ENCODE data around the gene TMEM117.
"Not testable (repeated sequence)": the region's sequence is repeated elsewhere in the genome, so short reads cannot be mapped to it uniquely, and the experiment has no call there.

TMEM117 gene

DNA sequence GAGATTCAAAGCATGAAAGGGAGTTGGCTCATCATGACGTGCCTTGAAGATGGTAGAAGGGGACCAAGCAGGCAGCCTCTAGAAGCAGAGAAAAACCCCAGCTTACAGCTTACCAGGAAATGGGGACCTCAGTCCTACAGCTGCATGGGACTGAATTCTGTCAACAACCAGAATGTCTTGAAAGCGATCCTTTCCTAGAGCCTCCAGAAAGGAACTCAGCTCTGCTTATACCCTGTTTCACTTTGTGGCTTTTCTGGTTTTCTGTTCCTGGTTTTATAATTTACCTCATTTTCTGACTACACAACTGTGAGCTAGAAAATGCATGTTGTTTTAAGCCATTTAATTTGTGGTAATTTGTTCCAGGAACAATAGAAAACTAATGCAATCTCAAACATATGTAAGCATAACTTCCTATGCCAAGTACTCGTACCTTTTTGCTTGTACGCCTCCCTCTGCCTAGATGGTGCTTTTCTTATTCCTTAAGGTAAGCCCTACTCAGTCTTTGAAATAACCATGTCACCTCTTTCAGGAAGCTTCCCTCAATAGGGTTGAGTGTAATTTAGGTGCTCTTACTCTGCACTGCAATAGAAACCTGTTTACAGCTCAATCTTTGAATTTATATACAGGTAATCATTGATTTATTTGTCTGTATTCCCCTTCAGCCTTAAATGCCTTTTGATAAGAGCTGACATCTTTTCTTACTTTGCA lies 348.8 kb downstream of the TMEM117 start:
- no peak overlapping the region for H3K23ac ChIP-seq (ENCODE audit: low read depth, low read length, poor library complexity)
- no peak for DNase-seq (ENCODE audit: low spot score)
- no peak overlapping the region for H2BK12ac ChIP-seq (ENCODE audit: low read length)
- no peaks in the 10 kb centered on the region for H3K79me1 ChIP-seq (ENCODE audit: low read depth, low read length)
- H3K18ac ChIP-seq (ENCODE audit: low read length) = no peak overlapping the region
- peaks cover 0 to 2% of the 10 kb centered on the region in 2 donors for H3K9me3 ChIP-seq (replicated peaks in 1 of 2; ENCODE audit: control insufficient read depth in 2 of 2, insufficient read depth in 1 of 2, low read depth in 1 of 2, low read length in 2 of 2)
- no peak overlapping the region for H3K4ac ChIP-seq (ENCODE audit: low read length)
- no CpG with 5 or more reads among the region's 4 CpGs for WGBS, 2 donors (ENCODE audit: extremely low coverage in 2 of 2, insufficient read length in 2 of 2, insufficient replicate concordance in 1 of 2)
- H2BK15ac ChIP-seq (ENCODE audit: low read length) = no peak overlapping the region
- H3K4me2 ChIP-seq (ENCODE audit: insufficient read depth, low read length, poor library complexity, severe bottlenecking) = no peak overlapping the region
- no peak overlapping the region for H3K9ac ChIP-seq (ENCODE audit: low read depth, low read length, poor library complexity)
- H3K4me1 ChIP-seq (ENCODE audit: control insufficient read depth in 2 of 2, insufficient read depth in 1 of 2, low read depth in 1 of 2, low read length in 2 of 2) = no peaks in the 10 kb centered on the region
- no peaks in the 10 kb centered on the region for H3K27me3 ChIP-seq (ENCODE audit: control insufficient read depth in 3 of 3, insufficient read depth in 3 of 3, low read depth in 1 of 3, low read length in 3 of 3)
- no peak overlapping the region for H3K14ac ChIP-seq (ENCODE audit: low read length)
- H2AFZ ChIP-seq (ENCODE audit: low read length) = no peak overlapping the region
- no peak overlapping the region for H2BK120ac ChIP-seq (ENCODE audit: low read depth, low read length)
- no peak overlapping the region for H2AK5ac ChIP-seq (ENCODE audit: low read depth, low read length)
- no peak overlapping the region for H4K91ac ChIP-seq (ENCODE audit: low read depth, low read length, poor library complexity)
- no peak overlapping the region for H3K27ac ChIP-seq (replicated peaks; ENCODE audit: low read length)
- H4K8ac ChIP-seq (ENCODE audit: low read depth, low read length) = no peak overlapping the region
- H3K4me3 ChIP-seq (ENCODE audit: low read length in 2 of 2) = no peak overlapping the region
- H3K36me3 ChIP-seq (replicated peaks in 1 of 2; ENCODE audit: control insufficient read depth in 2 of 2, insufficient read depth in 2 of 2, low read length in 2 of 2) = no peaks in the 10 kb centered on the region
- no peak overlapping the region for H2BK5ac ChIP-seq (ENCODE audit: low read length)

DNA sequence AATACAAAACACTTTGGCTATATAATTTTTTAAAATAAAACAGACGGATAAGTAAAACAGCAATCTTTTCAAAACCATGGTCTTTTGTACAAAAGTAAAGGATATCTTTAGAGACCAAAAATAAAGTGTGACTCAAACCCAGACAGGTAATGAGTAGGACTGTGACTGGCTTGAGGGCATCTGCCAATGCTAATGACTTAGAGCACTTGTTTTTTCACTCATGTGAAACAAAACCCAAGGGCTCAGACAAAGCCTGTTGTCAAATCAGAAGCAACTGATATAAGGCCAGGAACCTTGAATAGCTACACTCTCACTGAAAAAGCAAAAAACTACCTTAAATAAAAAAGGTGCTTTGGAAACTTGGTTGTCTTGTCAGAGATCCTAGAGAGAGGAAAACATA lies 357.4 kb downstream of the TMEM117 start:
- H3K14ac ChIP-seq (ENCODE audit: low read length) = no peak overlapping the region
- H3K79me1 ChIP-seq (ENCODE audit: low read depth, low read length) = no peaks in the 10 kb centered on the region
- H3K36me3 ChIP-seq (replicated peaks in 1 of 2; ENCODE audit: control insufficient read depth in 2 of 2, insufficient read depth in 2 of 2, low read length in 2 of 2) = no peaks in the 10 kb centered on the region
- WGBS, 2 donors (ENCODE audit: extremely low coverage in 2 of 2, insufficient read length in 2 of 2, insufficient replicate concordance in 1 of 2) = no CpG with 5 or more reads among the region's 1 CpG
- H4K91ac ChIP-seq (ENCODE audit: low read depth, low read length, poor library complexity) = no peak overlapping the region
- H4K8ac ChIP-seq (ENCODE audit: low read depth, low read length) = no peak overlapping the region
- no peak overlapping the region for H2BK120ac ChIP-seq (ENCODE audit: low read depth, low read length)
- H3K4me1 ChIP-seq (ENCODE audit: control insufficient read depth in 2 of 2, insufficient read depth in 1 of 2, low read depth in 1 of 2, low read length in 2 of 2) = no peaks in the 10 kb centered on the region
- H3K4me3 ChIP-seq (ENCODE audit: low read length in 2 of 2) = no peak overlapping the region
- DNase-seq (ENCODE audit: low spot score) = no peak
- H2BK15ac ChIP-seq (ENCODE audit: low read length) = no peak overlapping the region
- no peak overlapping the region for H3K4ac ChIP-seq (ENCODE audit: low read length)
- H3K9ac ChIP-seq (ENCODE audit: low read depth, low read length, poor library complexity) = no peak overlapping the region
- H2BK5ac ChIP-seq (ENCODE audit: low read length) = no peak overlapping the region
- no peak overlapping the region for H3K4me2 ChIP-seq (ENCODE audit: insufficient read depth, low read length, poor library complexity, severe bottlenecking)
- no peak overlapping the region for H2AFZ ChIP-seq (ENCODE audit: low read length)
- no peak overlapping the region for H3K27ac ChIP-seq (replicated peaks; ENCODE audit: low read length)
- H3K23ac ChIP-seq (ENCODE audit: low read depth, low read length, poor library complexity) = no peak overlapping the region
- H2BK12ac ChIP-seq (ENCODE audit: low read length) = no peak overlapping the region
- no peak overlapping the region for H2AK5ac ChIP-seq (ENCODE audit: low read depth, low read length)
- H3K27me3 ChIP-seq (ENCODE audit: control insufficient read depth in 3 of 3, insufficient read depth in 3 of 3, low read depth in 1 of 3, low read length in 3 of 3) = no peaks in the 10 kb centered on the region
- no peaks in the 10 kb centered on the region for H3K9me3 ChIP-seq (replicated peaks in 1 of 2; ENCODE audit: control insufficient read depth in 2 of 2, insufficient read depth in 1 of 2, low read depth in 1 of 2, low read length in 2 of 2)
- H3K18ac ChIP-seq (ENCODE audit: low read length) = no peak overlapping the region

DNA sequence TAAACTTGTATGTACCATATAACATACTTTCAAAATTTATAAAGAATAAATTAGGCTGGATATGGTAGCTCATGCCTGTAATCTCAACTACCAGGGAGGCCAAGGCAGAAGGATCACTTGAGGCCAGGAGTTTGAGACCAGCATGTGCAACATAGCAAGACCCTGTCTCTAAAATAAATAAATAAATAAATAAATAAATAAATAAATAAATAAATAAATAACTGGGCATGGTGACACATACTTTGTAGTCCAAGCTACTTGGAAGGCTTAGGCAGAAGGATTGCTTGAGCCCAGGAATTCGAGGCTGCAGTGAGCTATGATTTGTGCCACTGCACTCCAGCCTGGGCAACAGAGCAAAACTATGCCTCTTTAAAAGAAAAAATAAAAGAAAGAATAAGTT lies 359.8 kb downstream of the TMEM117 start:
- H3K36me3 ChIP-seq (replicated peaks in 1 of 2; ENCODE audit: control insufficient read depth in 2 of 2, insufficient read depth in 2 of 2, low read length in 2 of 2); H4K91ac ChIP-seq (ENCODE audit: low read depth, low read length, poor library complexity); H3K23ac ChIP-seq (ENCODE audit: low read depth, low read length, poor library complexity); H3K4ac ChIP-seq (ENCODE audit: low read length); H4K8ac ChIP-seq (ENCODE audit: low read depth, low read length); H2AFZ ChIP-seq (ENCODE audit: low read length); H3K9ac ChIP-seq (ENCODE audit: low read depth, low read length, poor library complexity); DNase-seq (ENCODE audit: low spot score); H3K27ac ChIP-seq (replicated peaks; ENCODE audit: low read length); H2BK5ac ChIP-seq (ENCODE audit: low read length); H3K4me3 ChIP-seq (ENCODE audit: low read length in 2 of 2); H3K4me2 ChIP-seq (ENCODE audit: insufficient read depth, low read length, poor library complexity, severe bottlenecking); H2BK120ac ChIP-seq (ENCODE audit: low read depth, low read length); H2BK12ac ChIP-seq (ENCODE audit: low read length); H2AK5ac ChIP-seq (ENCODE audit: low read depth, low read length); H3K18ac ChIP-seq (ENCODE audit: low read length); H3K4me1 ChIP-seq (ENCODE audit: control insufficient read depth in 2 of 2, insufficient read depth in 1 of 2, low read depth in 1 of 2, low read length in 2 of 2); H3K79me1 ChIP-seq (ENCODE audit: low read depth, low read length); H3K27me3 ChIP-seq (ENCODE audit: control insufficient read depth in 3 of 3, insufficient read depth in 3 of 3, low read depth in 1 of 3, low read length in 3 of 3); H2BK15ac ChIP-seq (ENCODE audit: low read length); H3K9me3 ChIP-seq (replicated peaks in 1 of 2; ENCODE audit: control insufficient read depth in 2 of 2, insufficient read depth in 1 of 2, low read depth in 1 of 2, low read length in 2 of 2); H3K14ac ChIP-seq (ENCODE audit: low read length): not testable (repeated sequence)
- WGBS, 2 donors (ENCODE audit: extremely low coverage in 2 of 2, insufficient read length in 2 of 2, insufficient replicate concordance in 1 of 2) = no CpG with 5 or more reads among the region's 1 CpG

DNA sequence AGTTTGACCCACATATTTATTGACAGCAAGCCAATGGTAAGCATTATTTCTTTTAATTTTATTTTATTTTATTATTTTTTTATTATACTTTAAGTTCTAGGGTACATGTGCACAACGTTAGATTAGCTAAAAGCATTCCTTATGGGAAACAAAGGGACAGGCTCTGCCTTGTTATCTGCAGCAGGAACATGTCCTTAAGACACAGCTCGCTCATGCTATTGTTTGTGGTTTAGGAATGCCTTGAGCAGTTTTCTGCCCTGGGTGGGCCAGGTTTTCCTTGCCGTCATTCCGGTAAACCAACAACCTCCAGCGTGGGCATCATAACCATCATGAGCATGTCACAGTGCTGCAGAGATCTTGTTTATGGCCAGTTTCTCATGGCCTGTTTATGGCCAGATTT lies 370.2 kb downstream of the TMEM117 start:
- no peaks in the 10 kb centered on the region for H3K27me3 ChIP-seq (ENCODE audit: control insufficient read depth in 3 of 3, insufficient read depth in 3 of 3, low read depth in 1 of 3, low read length in 3 of 3)
- no peak overlapping the region for H3K23ac ChIP-seq (ENCODE audit: low read depth, low read length, poor library complexity)
- no peaks in the 10 kb centered on the region for H3K36me3 ChIP-seq (replicated peaks in 1 of 2; ENCODE audit: control insufficient read depth in 2 of 2, insufficient read depth in 2 of 2, low read length in 2 of 2)
- H2BK120ac ChIP-seq (ENCODE audit: low read depth, low read length) = no peak overlapping the region
- no peak overlapping the region for H2BK12ac ChIP-seq (ENCODE audit: low read length)
- no peak overlapping the region for H3K9ac ChIP-seq (ENCODE audit: low read depth, low read length, poor library complexity)
- H3K4me3 ChIP-seq (ENCODE audit: low read length in 2 of 2) = no peak overlapping the region
- no peak overlapping the region for H3K27ac ChIP-seq (replicated peaks; ENCODE audit: low read length)
- no peak overlapping the region for H3K18ac ChIP-seq (ENCODE audit: low read length)
- no peak overlapping the region for H2BK15ac ChIP-seq (ENCODE audit: low read length)
- no peak for DNase-seq (ENCODE audit: low spot score)
- peaks cover 0 to 8% of the 10 kb centered on the region in 2 donors for H3K9me3 ChIP-seq (replicated peaks in 1 of 2; ENCODE audit: control insufficient read depth in 2 of 2, insufficient read depth in 1 of 2, low read depth in 1 of 2, low read length in 2 of 2)
- no peak overlapping the region for H2BK5ac ChIP-seq (ENCODE audit: low read length)
- H2AK5ac ChIP-seq (ENCODE audit: low read depth, low read length) = no peak overlapping the region
- no peak overlapping the region for H4K91ac ChIP-seq (ENCODE audit: low read depth, low read length, poor library complexity)
- H4K8ac ChIP-seq (ENCODE audit: low read depth, low read length) = no peak overlapping the region
- H3K79me1 ChIP-seq (ENCODE audit: low read depth, low read length) = no peaks in the 10 kb centered on the region
- no CpG with 5 or more reads among the region's 5 CpGs for WGBS, 2 donors (ENCODE audit: extremely low coverage in 2 of 2, insufficient read length in 2 of 2, insufficient replicate concordance in 1 of 2)
- no peak overlapping the region for H2AFZ ChIP-seq (ENCODE audit: low read length)
- no peaks in the 10 kb centered on the region for H3K4me1 ChIP-seq (ENCODE audit: control insufficient read depth in 2 of 2, insufficient read depth in 1 of 2, low read depth in 1 of 2, low read length in 2 of 2)
- H3K14ac ChIP-seq (ENCODE audit: low read length) = no peak overlapping the region
- H3K4ac ChIP-seq (ENCODE audit: low read length) = no peak overlapping the region
- no peak overlapping the region for H3K4me2 ChIP-seq (ENCODE audit: insufficient read depth, low read length, poor library complexity, severe bottlenecking)
